ENCODE measurements around the gene CCDC18.

DNA sequence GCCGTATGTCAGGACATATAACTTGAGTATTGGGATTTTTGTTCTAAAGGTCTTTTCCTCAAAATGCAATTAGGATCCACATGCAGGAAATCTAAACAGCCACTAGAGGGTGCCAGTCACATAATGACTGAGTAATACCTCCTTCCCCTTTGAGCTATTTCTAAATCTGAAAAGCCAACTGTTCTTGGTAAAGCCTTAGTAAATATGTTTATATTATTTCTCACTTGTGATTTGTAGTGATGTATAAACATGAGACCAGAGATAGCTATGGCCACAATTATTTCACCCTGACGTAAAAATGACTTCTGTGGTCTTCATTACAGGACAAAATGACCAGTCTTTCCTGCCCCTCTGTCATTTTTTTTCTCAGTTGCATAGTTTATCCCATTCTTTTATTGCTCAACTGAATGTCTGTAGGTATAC, 124.2 kb downstream of the CCDC18 start:
- TF ChIP-seq POLR2AphosphoS5 (IDR thresholded peaks at IDR 0.05) (no peak), POLR2A (IDR thresholded peaks at IDR 0.05) (no peak), EP300 (IDR thresholded peaks at IDR 0.05; ENCODE audit: low read depth) (no peak)
- TF ChIP-seq, protein P1, sequence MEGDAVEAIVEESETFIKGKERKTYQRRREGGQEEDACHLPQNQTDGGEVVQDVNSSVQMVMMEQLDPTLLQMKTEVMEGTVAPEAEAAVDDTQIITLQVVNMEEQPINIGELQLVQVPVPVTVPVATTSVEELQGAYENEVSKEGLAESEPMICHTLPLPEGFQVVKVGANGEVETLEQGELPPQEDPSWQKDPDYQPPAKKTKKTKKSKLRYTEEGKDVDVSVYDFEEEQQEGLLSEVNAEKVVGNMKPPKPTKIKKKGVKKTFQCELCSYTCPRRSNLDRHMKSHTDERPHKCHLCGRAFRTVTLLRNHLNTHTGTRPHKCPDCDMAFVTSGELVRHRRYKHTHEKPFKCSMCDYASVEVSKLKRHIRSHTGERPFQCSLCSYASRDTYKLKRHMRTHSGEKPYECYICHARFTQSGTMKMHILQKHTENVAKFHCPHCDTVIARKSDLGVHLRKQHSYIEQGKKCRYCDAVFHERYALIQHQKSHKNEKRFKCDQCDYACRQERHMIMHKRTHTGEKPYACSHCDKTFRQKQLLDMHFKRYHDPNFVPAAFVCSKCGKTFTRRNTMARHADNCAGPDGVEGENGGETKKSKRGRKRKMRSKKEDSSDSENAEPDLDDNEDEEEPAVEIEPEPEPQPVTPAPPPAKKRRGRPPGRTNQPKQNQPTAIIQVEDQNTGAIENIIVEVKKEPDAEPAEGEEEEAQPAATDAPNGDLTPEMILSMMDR (IDR thresholded peaks at IDR 0.05) = peak; percentile 81 to 95 (median 84)
